ENCODE measurements around the gene WWC2. TPM values are rescaled to one million over a fixed set of nuclear protein-coding genes. Genes with fewer than 3 reads are reported as not detected.
"Not testable (repeated sequence)": the region's sequence is repeated elsewhere in the genome, so short reads cannot be mapped to it uniquely, and the experiment has no call there.

Gene WWC2
- total RNA-seq, 1 donor from 2014 or later, result 18.2 TPM

- Mint-ChIP-seq H3K9me3 (ENCODE audit: unreplicated experiment) (peaks cover 3% of the 10 kb centered on the region), H3K4me3 (ENCODE audit: unreplicated experiment) (no peak overlapping the region), H3K27ac (ENCODE audit: unreplicated experiment) (no peak overlapping the region), H3K27me3 (ENCODE audit: unreplicated experiment) (no peaks in the 10 kb centered on the region), H3K4me1 (ENCODE audit: low read depth, unreplicated experiment) (no peaks in the 10 kb centered on the region), H3K36me3 (ENCODE audit: unreplicated experiment) (no peaks in the 10 kb centered on the region)
- no peak for DNase-seq
- TF ChIP-seq CTCF (IDR thresholded peaks at IDR 0.05; ENCODE audit: partially characterized antibody, unreplicated experiment), result no peak
These were observed 222.5 kb downstream of the WWC2 start for GRCh38 chr4:183321516-183321915.

GRCh38 chr4:183322326-183322725 lies 223.3 kb downstream of the WWC2 start, which contains the start of gene CLDN24:
Gene CLDN24 (minus strand): TSS chr4:183322426. CDS start chr4:183322426, 0 bp downstream.
- no peak for TF ChIP-seq CTCF (IDR thresholded peaks at IDR 0.05; ENCODE audit: partially characterized antibody, unreplicated experiment)
- no peak for DNase-seq
- Mint-ChIP-seq H3K36me3 (ENCODE audit: unreplicated experiment) (no peaks in the 10 kb centered on the region), H3K9me3 (ENCODE audit: unreplicated experiment) (peaks cover 3% of the 10 kb centered on the region), H3K27me3 (ENCODE audit: unreplicated experiment) (no peaks in the 10 kb centered on the region), H3K4me1 (ENCODE audit: low read depth, unreplicated experiment) (no peaks in the 10 kb centered on the region), H3K4me3 (ENCODE audit: unreplicated experiment) (no peak within 1 kb of the TSS), H3K27ac (ENCODE audit: unreplicated experiment) (no peak within 1 kb of the TSS)

GRCh38 chr4:183323295-183323694 lies 224.2 kb downstream of the WWC2 start:
- H3K9me3 Mint-ChIP-seq (ENCODE audit: unreplicated experiment), result peaks cover 3% of the 10 kb centered on the region
- no peak for TF ChIP-seq CTCF (IDR thresholded peaks at IDR 0.05; ENCODE audit: partially characterized antibody, unreplicated experiment)
- H3K4me3 Mint-ChIP-seq (ENCODE audit: unreplicated experiment), result no peak overlapping the region
- no peak overlapping the region for H3K27ac Mint-ChIP-seq (ENCODE audit: unreplicated experiment)
- no peaks in the 10 kb centered on the region for H3K27me3 Mint-ChIP-seq (ENCODE audit: unreplicated experiment)
- no peak for DNase-seq
- H3K36me3 Mint-ChIP-seq (ENCODE audit: unreplicated experiment), result no peaks in the 10 kb centered on the region
- no peaks in the 10 kb centered on the region for H3K4me1 Mint-ChIP-seq (ENCODE audit: low read depth, unreplicated experiment)

GRCh38 chr4:183324056-183324455 lies 225.0 kb downstream of the WWC2 start:
- not testable (repeated sequence) for H3K27ac Mint-ChIP-seq (ENCODE audit: unreplicated experiment); H3K36me3 Mint-ChIP-seq (ENCODE audit: unreplicated experiment); H3K4me1 Mint-ChIP-seq (ENCODE audit: low read depth, unreplicated experiment); H3K9me3 Mint-ChIP-seq (ENCODE audit: unreplicated experiment); H3K4me3 Mint-ChIP-seq (ENCODE audit: unreplicated experiment); H3K27me3 Mint-ChIP-seq (ENCODE audit: unreplicated experiment); DNase-seq

- peaks cover 3% of the 10 kb centered on the region for H3K9me3 Mint-ChIP-seq (ENCODE audit: unreplicated experiment)
- no peak overlapping the region for H3K4me3 Mint-ChIP-seq (ENCODE audit: unreplicated experiment)
- no peak for TF ChIP-seq CTCF (IDR thresholded peaks at IDR 0.05; ENCODE audit: partially characterized antibody, unreplicated experiment)
- peaks cover 7% of the 10 kb centered on the region for H3K36me3 Mint-ChIP-seq (ENCODE audit: unreplicated experiment)
- no peak overlapping the region for H3K27ac Mint-ChIP-seq (ENCODE audit: unreplicated experiment)
- no peaks in the 10 kb centered on the region for H3K4me1 Mint-ChIP-seq (ENCODE audit: low read depth, unreplicated experiment)
- DNase-seq, result no peak
- no peaks in the 10 kb centered on the region for H3K27me3 Mint-ChIP-seq (ENCODE audit: unreplicated experiment)
These were observed 225.6 kb downstream of the WWC2 start for GRCh38 chr4:183324619-183325018.

GRCh38 chr4:183326387-183326786 lies 227.3 kb downstream of the WWC2 start:
- not testable (repeated sequence) for H3K4me1 Mint-ChIP-seq (ENCODE audit: low read depth, unreplicated experiment); H3K36me3 Mint-ChIP-seq (ENCODE audit: unreplicated experiment); H3K9me3 Mint-ChIP-seq (ENCODE audit: unreplicated experiment); DNase-seq; H3K27ac Mint-ChIP-seq (ENCODE audit: unreplicated experiment); H3K27me3 Mint-ChIP-seq (ENCODE audit: unreplicated experiment); H3K4me3 Mint-ChIP-seq (ENCODE audit: unreplicated experiment)
